WTC11 (cell line): Measurements from ENCODE around the gene CTNNA1. TPM values are rescaled to one million over a fixed set of nuclear protein-coding genes. Genes with fewer than 3 reads are reported as not detected.

Source experiments
- ATAC-seq: fragments of 200-7000 bp; cut with Tn5 transposase; 2 replicates; pipeline ENCODE4 v1.10.0; 2021; ENCODE audit warnings: mild to moderate bottlenecking, moderate library complexity
- CTCF ChIA-PET: fragments of 300-600 bp; sonication (Branson Sonifier 250); formaldehyde crosslinking; loops from one replicate; lab custom pipeline; 2021; ENCODE audit warnings: antibody characterized with exemption; lab: Charles Lee
- POLR2A ChIA-PET: fragments of 350-600 bp; sonication (Branson Sonifier 250); formaldehyde crosslinking; loops from one replicate; lab custom pipeline; 2021; ENCODE audit warnings: antibody characterized with exemption; lab: Charles Lee
- DNase-seq: peaks from one replicate; pipeline ENCODE4 v3.0.0; 2021; ENCODE audit warnings: low spot score
- H3K27ac Mint-ChIP-seq: 2 replicates; pipeline ENCODE4 v1.8.0; 2021; ENCODE audit warnings: mixed read lengths
- H3K27me3 Mint-ChIP-seq: 2 replicates; pipeline ENCODE4 v1.8.0; 2021; ENCODE audit warnings: low read depth, mild to moderate bottlenecking, moderate library complexity, mixed read lengths
- H3K36me3 Mint-ChIP-seq: 2 replicates; pipeline ENCODE4 v1.8.0; 2021; ENCODE audit warnings: mixed read lengths
- H3K4me1 Mint-ChIP-seq: 2 replicates; pipeline ENCODE4 v1.8.0; 2022; ENCODE audit warnings: mixed read lengths
- H3K4me3 Mint-ChIP-seq: 2 replicates; pipeline ENCODE4 v1.8.0; 2021; ENCODE audit warnings: mild to moderate bottlenecking, moderate library complexity, mixed read lengths
- H3K9me3 Mint-ChIP-seq: 2 replicates; pipeline ENCODE4 v1.8.0; 2021; ENCODE audit warnings: mixed read lengths
- CREM ChIP-seq: sonication (generic); formaldehyde crosslinking; IDR thresholded peaks from 2 replicates; pipeline ENCODE4 v1.8.1; 2022; ENCODE audit warnings: mild to moderate bottlenecking, missing genetic modification reagents, moderate library complexity
- E2F1 ChIP-seq: sonication (generic); formaldehyde crosslinking; IDR thresholded peaks from 2 replicates; pipeline ENCODE4 v1.8.0; 2022; ENCODE audit warnings: mild to moderate bottlenecking, missing genetic modification reagents
- GTF2I ChIP-seq: fragments of 250-450 bp; sonication (Bioruptor Pico); conservative IDR thresholded peaks from 2 replicates; pipeline ENCODE4 v1.4.0; 2021; ENCODE audit warnings: mild to moderate bottlenecking
- HMGXB4 ChIP-seq: sonication (generic); formaldehyde crosslinking; IDR thresholded peaks from 2 replicates; pipeline ENCODE4 v1.8.1; 2023; ENCODE audit warnings: mild to moderate bottlenecking, moderate library complexity, missing genetic modification reagents
- JAZF1 ChIP-seq: fragments of 250-450 bp; sonication (Bioruptor Pico); IDR thresholded peaks from 2 replicates; pipeline ENCODE4 v1.9.0; 2021; ENCODE audit warnings: moderate library complexity, mild to moderate bottlenecking, inconsistent platforms
- KAT7 ChIP-seq: sonication (generic); formaldehyde crosslinking; IDR thresholded peaks from 2 replicates; pipeline ENCODE4 v1.8.1; 2023; ENCODE audit warnings: missing genetic modification reagents, mild to moderate bottlenecking, borderline replicate concordance
- MXD4 ChIP-seq: fragments of 250-450 bp; sonication (Bioruptor Pico); IDR thresholded peaks from 2 replicates; pipeline ENCODE4 v1.8.0; 2021; ENCODE audit warnings: mild to moderate bottlenecking, moderate library complexity, borderline replicate concordance
- NFE2L1 ChIP-seq: sonication (generic); formaldehyde crosslinking; IDR thresholded peaks from 2 replicates; pipeline ENCODE4 v1.8.1; 2023; ENCODE audit warnings: missing genetic modification reagents
- PRRX2 ChIP-seq: fragments of 250-450 bp; sonication (Bioruptor Pico); IDR thresholded peaks from 2 replicates; pipeline ENCODE4 v1.8.0; 2021; ENCODE audit warnings: mild to moderate bottlenecking
- SMAD3 ChIP-seq: sonication (generic); formaldehyde crosslinking; IDR thresholded peaks from 2 replicates; pipeline ENCODE4 v1.8.0; 2022; ENCODE audit warnings: missing genetic modification reagents, mild to moderate bottlenecking, borderline replicate concordance
- SMAD4 ChIP-seq: sonication (generic); formaldehyde crosslinking; IDR thresholded peaks from 2 replicates; pipeline ENCODE4 v1.8.0; 2022; ENCODE audit warnings: mild to moderate bottlenecking, missing genetic modification reagents
- TEAD1 ChIP-seq: sonication (generic); formaldehyde crosslinking; IDR thresholded peaks from 2 replicates; pipeline ENCODE4 v1.8.0; 2022; ENCODE audit warnings: mild to moderate bottlenecking, missing genetic modification reagents
- TP53 ChIP-seq: sonication (generic); formaldehyde crosslinking; IDR thresholded peaks from 2 replicates; pipeline ENCODE4 v1.8.1; 2023; ENCODE audit warnings: mild to moderate bottlenecking, missing genetic modification reagents
- ZBTB21 ChIP-seq: sonication (generic); formaldehyde crosslinking; IDR thresholded peaks from 2 replicates; pipeline ENCODE4 v1.8.1; 2023; ENCODE audit warnings: mild to moderate bottlenecking, missing genetic modification reagents, borderline replicate concordance
- ZNF317 ChIP-seq: sonication (generic); formaldehyde crosslinking; IDR thresholded peaks from 2 replicates; pipeline ENCODE4 v1.8.1; 2023; ENCODE audit warnings: low read depth, mild to moderate bottlenecking, moderate library complexity, missing genetic modification reagents, borderline replicate concordance
- total RNA-seq: library from RNA; stranded (reverse); gene quantifications from 3 replicates; pipeline ENCODE4 v1.2.3, GENCODE V29; 2021
- TF ChIP-seq, protein P1 (sequence below): fragments of 250-450 bp; sonication (Bioruptor Pico); IDR thresholded peaks from 2 replicates; pipeline ENCODE4 v2.1.2; 2022; ENCODE audit warnings: mild to moderate bottlenecking, moderate library complexity
- TF ChIP-seq, protein P2 (sequence below): fragments of 250-450 bp; sonication (Bioruptor Pico); IDR thresholded peaks from 2 replicates; pipeline ENCODE4 v1.9.0; 2021; ENCODE audit warnings: mild to moderate bottlenecking
- TF ChIP-seq, protein P3 (sequence below): sonication (generic); formaldehyde crosslinking; IDR thresholded peaks from 2 replicates; pipeline ENCODE4 v1.8.0; 2022; ENCODE audit warnings: mild to moderate bottlenecking, missing genetic modification reagents
- TF ChIP-seq, protein P4 (sequence below): sonication (generic); formaldehyde crosslinking; IDR thresholded peaks from 2 replicates; pipeline ENCODE4 v1.8.1; 2023; ENCODE audit warnings: mild to moderate bottlenecking, missing genetic modification reagents
- TF ChIP-seq, protein P5 (sequence below): sonication (generic); formaldehyde crosslinking; IDR thresholded peaks from 2 replicates; pipeline ENCODE4 v1.8.1; 2022; ENCODE audit warnings: mild to moderate bottlenecking, moderate library complexity, missing genetic modification reagents
- TF ChIP-seq, protein P6 (sequence below): sonication (generic); formaldehyde crosslinking; IDR thresholded peaks from 2 replicates; pipeline ENCODE4 v1.8.1; 2022; ENCODE audit warnings: missing genetic modification reagents, borderline replicate concordance

Gene CTNNA1
- total RNA-seq, 1 experiment from 2014 or later: 309 TPM

GRCh38 chr5:138876811-138877210 lies 123.6 kb downstream of the CTNNA1 start (continued):
- TF ChIP-seq, protein P1, sequence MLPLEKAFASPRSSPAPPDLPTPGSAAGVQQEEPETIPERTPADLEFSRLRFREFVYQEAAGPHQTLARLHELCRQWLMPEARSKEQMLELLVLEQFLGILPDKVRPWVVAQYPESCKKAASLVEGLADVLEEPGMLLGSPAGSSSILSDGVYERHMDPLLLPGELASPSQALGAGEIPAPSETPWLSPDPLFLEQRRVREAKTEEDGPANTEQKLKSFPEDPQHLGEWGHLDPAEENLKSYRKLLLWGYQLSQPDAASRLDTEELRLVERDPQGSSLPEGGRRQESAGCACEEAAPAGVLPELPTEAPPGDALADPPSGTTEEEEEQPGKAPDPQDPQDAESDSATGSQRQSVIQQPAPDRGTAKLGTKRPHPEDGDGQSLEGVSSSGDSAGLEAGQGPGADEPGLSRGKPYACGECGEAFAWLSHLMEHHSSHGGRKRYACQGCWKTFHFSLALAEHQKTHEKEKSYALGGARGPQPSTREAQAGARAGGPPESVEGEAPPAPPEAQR (CRISPR knock-in tag): no peak
- TF ChIP-seq CREM (no peak), E2F1 (CRISPR knock-in tag) (no peak), NFE2L1 (CRISPR knock-in tag) (no peak)

GRCh38 chr5:138878437-138879235 lies 125.4 kb downstream of the CTNNA1 start:
- TF ChIP-seq JAZF1 (no peak), PRRX2 (no peak), HMGXB4 (CRISPR knock-in tag) (no peak), ZBTB21 (CRISPR knock-in tag) (no peak), TEAD1 (no peak), GTF2I (no peak), ZNF317 (CRISPR knock-in tag) (no peak), SMAD4 (CRISPR knock-in tag) (no peak), KAT7 (no peak), TP53 (CRISPR knock-in tag) (no peak), MXD4 (CRISPR knock-in tag) (no peak), SMAD3 (CRISPR knock-in tag) (no peak)
- TF ChIP-seq, protein P2, sequence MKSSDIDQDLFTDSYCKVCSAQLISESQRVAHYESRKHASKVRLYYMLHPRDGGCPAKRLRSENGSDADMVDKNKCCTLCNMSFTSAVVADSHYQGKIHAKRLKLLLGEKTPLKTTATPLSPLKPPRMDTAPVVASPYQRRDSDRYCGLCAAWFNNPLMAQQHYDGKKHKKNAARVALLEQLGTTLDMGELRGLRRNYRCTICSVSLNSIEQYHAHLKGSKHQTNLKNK (CRISPR knock-in tag): no peak
- TF ChIP-seq, protein P3, sequence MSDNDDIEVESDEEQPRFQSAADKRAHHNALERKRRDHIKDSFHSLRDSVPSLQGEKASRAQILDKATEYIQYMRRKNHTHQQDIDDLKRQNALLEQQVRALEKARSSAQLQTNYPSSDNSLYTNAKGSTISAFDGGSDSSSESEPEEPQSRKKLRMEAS: no peak
- TF ChIP-seq, protein P4, sequence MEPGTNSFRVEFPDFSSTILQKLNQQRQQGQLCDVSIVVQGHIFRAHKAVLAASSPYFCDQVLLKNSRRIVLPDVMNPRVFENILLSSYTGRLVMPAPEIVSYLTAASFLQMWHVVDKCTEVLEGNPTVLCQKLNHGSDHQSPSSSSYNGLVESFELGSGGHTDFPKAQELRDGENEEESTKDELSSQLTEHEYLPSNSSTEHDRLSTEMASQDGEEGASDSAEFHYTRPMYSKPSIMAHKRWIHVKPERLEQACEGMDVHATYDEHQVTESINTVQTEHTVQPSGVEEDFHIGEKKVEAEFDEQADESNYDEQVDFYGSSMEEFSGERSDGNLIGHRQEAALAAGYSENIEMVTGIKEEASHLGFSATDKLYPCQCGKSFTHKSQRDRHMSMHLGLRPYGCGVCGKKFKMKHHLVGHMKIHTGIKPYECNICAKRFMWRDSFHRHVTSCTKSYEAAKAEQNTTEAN: no peak
- TF ChIP-seq, protein P5, sequence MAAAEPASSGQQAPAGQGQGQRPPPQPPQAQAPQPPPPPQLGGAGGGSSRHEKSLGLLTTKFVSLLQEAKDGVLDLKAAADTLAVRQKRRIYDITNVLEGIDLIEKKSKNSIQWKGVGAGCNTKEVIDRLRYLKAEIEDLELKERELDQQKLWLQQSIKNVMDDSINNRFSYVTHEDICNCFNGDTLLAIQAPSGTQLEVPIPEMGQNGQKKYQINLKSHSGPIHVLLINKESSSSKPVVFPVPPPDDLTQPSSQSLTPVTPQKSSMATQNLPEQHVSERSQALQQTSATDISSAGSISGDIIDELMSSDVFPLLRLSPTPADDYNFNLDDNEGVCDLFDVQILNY (CRISPR knock-in tag): no peak
- TF ChIP-seq, protein P6, sequence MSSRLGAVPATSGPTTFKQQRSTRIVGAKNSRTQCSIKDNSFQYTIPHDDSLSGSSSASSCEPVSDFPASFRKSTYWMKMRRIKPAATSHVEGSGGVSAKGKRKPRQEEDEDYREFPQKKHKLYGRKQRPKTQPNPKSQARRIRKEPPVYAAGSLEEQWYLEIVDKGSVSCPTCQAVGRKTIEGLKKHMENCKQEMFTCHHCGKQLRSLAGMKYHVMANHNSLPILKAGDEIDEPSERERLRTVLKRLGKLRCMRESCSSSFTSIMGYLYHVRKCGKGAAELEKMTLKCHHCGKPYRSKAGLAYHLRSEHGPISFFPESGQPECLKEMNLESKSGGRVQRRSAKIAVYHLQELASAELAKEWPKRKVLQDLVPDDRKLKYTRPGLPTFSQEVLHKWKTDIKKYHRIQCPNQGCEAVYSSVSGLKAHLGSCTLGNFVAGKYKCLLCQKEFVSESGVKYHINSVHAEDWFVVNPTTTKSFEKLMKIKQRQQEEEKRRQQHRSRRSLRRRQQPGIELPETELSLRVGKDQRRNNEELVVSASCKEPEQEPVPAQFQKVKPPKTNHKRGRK (CRISPR knock-in tag): no peak
- ChIA-PET POLR2A (no interaction called here), CTCF (interaction anchor here (0.6 to 1.7 kb wide), 2 partner anchors 52 to 89 kb away, joined by 5 read pairs; no protein-coding TSS in a partner anchor)
- H3K4me3 Mint-ChIP-seq: no peak overlapping the region
- no peak for ATAC-seq
- H3K27me3 Mint-ChIP-seq: no peaks in the 10 kb centered on the region
- no peak for DNase-seq
- H3K27ac Mint-ChIP-seq: 0 out of 2 replicates have a peak overlapping the region, but pooled peaks have one; percentile 39
- H3K4me1 Mint-ChIP-seq: peaks cover 84% of the 10 kb centered on the region
- H3K9me3 Mint-ChIP-seq: peaks cover 7% of the 10 kb centered on the region; the same call in 1 of the 2 replicates
- H3K36me3 Mint-ChIP-seq: peaks cover 15% of the 10 kb centered on the region; the same call in 1 of the 2 replicates
